ENCODE data around the gene PRMT2.
"Not testable (repeated sequence)": the region's sequence is repeated elsewhere in the genome, so short reads cannot be mapped to it uniquely, and the experiment has no call there.

Gene PRMT2

DNA sequence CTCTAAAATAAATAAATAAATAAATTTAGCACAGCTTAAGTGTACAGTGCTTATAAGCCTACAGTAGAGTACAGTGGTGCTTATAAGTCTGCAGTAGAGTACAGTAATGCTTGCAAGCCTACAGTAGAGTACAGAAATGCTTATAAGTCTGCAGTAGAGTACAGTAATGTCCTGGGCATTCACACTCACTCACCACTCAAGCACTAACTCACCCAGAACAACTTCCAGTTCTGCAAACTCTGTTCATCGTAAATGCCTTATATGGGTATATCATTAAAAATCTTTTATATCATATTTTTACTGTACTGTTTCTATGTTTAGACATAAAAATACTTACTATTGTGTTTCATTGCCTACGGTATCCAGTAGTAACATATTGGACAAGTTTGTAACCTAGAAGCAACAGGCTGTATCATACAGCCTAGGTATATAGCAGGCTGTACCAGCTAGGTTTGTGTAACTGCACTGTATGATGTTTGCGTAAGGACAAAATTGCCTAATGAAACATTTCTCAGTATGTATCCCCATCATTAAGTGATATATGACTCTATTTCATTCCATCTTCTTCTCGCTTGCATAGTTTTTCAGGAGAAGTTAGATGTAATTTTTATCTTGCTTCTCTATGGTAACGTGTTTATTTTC, 16.6 kb upstream of the PRMT2 start:
- no peak for DNase-seq

DNA sequence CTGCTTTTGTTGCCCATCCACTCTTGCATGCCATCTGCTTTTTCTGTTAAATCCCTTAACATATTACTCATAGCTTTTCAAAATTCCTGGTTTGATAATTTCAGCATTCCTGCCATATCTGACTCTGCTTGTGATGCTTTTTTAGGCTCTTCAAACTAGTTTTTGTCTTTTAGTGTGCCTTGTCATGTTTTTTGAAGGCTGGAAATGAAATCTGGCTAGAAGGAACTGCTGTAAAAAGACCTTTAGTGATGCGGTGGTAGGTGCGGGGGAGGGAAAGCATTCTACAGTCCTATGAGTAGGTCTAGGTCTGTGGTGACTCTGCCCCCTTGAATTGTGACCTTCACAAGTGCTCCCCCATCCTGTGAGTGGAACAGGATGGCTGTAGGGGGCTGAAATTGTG, 15.6 kb upstream of the PRMT2 start:
- no peak for DNase-seq

DNA sequence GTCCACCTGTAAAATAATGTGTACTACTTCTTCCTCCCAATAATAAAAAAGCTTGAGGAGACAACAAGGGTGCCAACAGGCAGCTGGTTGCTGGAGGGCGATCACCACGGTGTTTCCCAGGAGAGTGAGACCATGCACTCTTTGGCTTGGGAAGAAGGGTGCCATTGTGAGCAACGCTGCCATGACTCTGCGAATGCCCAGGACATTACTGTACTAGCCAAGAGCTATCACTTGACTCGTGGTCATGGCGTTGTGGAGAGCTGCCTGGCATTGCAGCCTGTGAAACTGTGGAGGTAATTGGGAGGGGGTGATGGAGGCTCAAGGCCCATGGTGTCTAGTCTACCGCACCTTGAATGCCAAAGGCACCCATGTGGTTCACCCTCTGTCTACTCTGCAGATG, 14.6 kb upstream of the PRMT2 start:
- no peak for DNase-seq

DNA sequence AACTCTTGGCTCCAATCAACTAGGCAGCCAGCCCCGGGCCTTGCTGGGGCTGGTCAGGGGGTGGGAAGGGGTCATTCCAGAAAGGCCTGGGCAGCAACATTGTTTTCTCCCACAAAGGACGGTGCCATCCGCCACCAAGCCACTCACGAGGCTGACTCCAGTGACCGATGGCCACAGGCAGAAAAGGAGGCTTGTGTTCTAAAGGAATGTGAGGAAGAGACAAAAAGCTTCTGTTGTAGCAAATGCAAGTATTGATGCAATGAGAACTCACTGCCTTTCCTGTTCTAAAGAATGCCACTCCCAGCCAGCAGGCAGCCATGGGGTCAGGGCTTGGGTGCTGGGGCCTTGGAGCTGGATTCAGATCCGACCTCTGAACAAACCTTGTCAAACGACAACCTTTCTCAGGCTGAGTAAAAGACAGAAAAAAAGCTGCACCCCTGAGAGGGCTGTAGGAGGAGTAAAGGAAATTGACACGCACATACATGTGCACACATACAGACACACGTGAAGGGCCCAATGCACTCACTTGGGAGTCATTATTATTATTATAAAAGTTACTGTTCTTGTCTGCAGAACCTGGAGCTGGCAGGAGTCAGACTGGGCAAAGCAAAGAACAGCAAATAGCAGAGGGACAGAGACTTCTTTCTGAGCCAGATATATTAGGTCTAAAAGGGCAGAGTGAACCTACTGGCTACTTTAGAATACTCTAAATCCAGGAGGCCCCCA, 13.9 kb upstream of the PRMT2 start:
- DNase-seq, result peak; percentile 28

DNA sequence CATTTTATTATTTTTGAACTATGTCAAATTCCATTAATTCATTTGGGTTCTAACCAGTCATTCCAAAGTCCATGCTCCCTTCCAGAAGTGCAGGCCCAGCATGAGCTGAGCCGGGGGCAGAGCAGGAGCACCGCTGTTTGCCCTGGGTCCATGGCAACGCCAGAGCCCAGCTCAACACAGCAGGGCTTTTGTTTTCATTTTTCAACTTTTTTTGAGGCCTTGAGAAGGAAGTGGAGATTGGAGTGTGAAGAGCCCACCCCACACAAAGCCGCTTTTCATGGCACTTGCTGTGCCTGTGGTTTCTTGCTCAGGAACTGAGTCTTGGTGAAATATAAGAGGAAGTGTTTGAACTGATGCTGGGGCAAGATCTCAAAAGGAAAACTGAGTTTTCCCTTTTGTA, 13.2 kb upstream of the PRMT2 start:
- peak; percentile 75 for DNase-seq

DNA sequence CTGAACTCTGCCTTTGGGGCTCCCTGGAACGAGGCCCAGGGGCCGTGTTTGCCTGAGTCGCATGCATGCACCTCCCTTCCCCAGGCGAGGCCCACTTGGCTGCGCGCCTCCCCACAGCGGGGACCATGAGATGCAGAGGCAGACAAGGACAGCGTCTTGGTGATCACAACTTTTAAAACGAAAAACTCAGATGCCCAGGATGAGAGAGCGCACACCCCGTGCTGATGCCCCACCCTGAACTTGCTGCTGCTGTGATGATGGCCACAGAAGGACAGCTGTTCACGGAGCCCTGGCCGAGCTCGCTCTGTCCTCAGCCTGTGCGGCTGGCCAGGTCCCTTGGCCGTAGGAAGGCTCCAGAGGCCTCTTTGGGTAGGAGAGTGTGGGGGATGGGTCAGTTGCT, 11.4 kb upstream of the PRMT2 start:
- DNase-seq, result no peak

DNA sequence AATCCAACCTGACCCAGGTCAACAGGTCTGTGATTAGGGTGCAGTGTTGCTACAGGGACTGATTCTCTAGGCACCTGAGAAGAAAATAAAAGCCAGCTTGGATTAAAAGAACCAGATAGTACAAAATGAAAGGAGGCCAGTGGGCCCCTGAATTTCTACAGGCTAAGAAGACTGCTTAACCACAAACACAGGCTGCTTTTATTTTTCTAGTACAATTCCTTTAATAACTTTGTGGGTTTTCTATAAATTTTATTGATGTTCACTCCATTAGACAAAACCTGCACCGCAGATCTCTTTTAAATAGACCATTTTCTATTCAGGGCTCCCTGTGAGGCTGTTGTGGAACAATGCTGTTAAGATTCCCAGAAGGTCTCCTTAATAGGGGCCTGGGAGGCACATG, 9.7 kb upstream of the PRMT2 start:
- no peak for DNase-seq

DNA sequence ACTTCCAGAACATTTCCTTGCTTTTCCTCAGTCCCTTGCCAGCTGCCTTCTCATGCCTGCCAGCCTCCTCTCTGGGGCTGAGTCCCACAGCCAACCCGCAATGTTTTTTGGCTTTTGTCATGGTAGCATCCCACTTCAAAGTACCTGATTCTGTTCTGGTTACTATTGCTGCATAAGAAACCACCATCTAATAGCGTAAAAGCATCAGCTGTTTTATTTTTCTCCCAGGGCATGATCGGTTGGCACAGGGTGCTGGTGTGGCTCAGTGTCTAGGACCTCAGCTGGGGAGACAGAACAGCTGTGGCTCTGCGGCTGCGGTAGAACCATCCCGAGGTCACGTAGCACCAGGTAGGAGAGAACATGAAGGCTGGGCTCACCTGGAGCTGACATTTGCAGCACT, 8.9 kb upstream of the PRMT2 start:
- peak; percentile 61 for DNase-seq

DNA sequence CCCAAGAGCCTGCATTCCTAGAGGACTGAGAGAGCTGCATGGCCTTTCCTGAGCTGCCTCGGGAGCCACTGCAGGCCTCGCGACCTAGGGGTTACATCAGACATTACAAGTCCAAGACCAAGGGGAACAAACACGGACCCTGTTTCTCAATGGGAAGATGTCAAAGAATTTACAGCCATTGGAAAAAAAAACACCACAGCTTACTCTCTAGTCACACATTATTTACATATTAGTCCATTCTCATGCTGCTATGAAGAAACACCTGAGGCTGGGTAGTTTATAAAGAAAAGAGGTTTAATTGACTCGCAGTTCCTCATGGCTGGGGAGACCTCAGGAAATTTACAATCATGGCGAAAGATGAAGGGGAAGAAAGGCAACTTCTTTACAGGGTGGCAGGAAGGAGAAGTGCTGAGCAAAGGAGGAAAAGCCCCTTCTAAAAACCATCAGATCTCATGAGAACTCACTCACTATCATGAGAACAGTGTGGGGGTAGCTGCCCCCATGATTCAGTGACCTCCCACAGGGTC, 8.4 kb upstream of the PRMT2 start:
- DNase-seq, result no peak

DNA sequence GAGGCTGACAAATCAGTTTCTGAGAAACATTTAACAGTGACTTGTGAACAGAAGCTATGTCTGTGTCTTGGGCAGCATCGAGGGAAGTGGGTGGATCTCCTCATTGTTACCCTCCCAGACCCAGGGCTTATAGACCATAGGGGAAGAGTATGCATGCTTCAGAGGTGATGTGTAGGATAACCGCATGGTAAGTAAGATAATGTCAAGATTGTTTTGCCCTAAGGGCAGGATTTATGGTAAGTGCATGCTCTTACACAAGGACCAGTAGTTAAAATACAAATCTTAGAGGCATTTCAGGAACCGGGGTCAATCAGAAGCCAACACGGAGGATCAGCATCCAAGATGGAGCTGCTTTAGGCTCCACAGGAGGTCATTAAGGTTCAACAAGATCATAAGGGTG, 7.7 kb upstream of the PRMT2 start:
- DNase-seq, result no peak

DNA sequence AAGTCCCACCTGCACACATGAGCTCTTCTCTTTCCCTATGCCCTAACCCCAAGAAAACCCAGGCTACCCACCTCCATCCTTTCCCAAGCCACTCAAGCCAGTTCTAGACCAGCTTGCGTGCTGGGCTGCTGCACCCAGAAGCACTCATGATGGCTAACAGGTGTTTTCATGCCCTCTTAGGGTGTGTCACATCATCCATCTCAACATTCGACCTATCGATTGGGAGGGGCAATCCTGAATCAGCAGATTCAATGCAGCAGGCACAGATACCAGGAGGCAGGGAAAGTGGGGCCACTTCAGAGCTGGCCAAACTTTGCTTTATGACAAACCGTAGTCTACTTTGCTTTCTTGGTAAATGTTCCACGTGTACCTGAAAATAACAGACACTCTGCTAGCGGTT, 6.6 kb upstream of the PRMT2 start:
- DNase-seq, result no peak

DNA sequence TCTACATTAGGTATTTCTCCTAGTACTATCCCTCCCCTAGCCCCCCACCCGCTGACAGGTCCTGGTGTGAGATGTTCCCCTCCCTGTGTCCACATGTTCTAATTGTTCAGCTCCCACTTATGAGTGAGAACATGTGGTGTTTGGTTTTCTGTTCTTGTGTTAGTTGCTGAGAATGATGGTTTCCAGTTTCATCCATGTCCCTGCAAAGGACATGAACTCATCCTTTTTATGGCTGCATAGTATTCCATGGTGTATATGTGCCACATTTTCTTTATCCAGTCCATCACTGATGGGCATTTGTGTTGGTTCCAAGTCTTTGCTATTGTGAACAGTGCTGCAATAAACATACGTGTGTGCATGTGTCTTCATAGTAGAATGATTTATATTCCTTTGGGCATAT, 4.6 kb upstream of the PRMT2 start:
- not testable (repeated sequence) for DNase-seq

DNA sequence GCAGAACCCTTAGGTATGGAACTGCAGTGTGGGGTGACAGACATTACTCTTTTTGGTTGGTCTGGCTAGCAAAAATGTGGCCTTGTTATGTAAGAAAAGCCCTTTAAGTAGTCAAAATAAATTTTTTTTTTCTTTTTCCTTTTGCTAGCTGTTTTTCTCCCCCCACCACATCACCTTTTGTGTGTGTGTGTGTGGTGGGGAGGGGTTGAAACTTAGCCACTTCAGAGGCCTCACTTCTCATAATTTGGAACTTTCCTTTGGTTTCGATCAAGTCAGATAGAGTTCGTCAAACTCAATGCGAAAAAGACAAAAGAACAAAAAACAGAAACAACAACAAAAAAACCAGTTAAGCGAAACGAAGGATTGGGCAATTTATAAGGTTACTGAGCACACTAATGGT, 1.9 kb upstream of the PRMT2 start:
- peak; percentile 68 for DNase-seq

DNA sequence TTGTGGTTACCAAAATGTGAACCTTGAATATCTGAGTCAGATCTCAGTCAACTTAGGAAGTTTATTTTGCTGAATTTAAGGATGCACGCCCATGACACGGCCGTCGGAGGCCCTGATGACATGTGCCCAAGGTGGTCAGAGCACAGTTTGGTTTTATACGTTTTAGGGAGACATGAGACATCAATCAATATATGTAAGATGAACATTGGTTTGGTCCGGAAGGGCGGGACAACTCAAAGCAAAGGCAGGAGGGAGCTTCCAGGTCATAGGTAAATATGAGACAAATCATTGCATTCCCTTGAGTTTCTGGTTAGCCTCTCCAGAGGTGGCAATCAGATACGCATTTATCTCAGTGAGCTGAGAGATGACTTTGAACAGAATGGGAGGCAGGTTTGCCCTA, 1.0 kb upstream of the PRMT2 start:
- peak; percentile 17 for DNase-seq

DNA sequence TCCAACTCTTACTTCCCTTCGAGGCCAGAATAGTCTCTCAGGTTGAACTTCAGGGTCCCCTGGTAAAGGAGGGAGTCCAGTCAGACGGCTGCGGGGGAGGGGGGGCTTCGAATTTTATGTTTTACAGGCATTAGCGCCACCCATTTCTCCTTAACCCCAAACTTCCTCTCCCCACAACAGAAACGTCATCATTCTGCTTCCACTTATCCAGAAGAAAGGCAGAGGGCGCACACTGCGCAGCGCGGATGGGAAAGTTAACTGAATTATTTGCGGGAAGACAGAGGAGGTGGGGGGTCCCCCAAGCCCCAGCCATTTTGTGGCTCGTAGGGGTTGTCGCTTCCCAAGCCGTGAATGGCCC, 529 bp upstream of the PRMT2 start:
- DNase-seq, result peak; percentile 74

DNA sequence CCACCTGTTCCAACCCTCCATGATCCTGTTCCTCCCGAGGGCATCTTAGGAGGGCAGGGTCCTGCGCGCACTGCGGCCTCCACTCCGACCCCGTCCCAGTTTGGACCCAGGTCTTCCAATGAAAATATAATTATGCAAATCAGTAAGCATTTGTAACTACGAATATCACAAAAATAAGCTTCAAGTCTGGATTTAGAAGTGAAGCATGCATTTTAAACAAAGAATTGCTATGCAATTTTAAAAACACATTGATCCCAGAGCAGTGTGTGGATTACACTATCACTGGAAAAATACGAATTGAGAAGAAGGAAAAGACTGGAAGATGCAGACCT, 673 bp downstream of the PRMT2 start:
- DNase-seq, result no peak

DNA sequence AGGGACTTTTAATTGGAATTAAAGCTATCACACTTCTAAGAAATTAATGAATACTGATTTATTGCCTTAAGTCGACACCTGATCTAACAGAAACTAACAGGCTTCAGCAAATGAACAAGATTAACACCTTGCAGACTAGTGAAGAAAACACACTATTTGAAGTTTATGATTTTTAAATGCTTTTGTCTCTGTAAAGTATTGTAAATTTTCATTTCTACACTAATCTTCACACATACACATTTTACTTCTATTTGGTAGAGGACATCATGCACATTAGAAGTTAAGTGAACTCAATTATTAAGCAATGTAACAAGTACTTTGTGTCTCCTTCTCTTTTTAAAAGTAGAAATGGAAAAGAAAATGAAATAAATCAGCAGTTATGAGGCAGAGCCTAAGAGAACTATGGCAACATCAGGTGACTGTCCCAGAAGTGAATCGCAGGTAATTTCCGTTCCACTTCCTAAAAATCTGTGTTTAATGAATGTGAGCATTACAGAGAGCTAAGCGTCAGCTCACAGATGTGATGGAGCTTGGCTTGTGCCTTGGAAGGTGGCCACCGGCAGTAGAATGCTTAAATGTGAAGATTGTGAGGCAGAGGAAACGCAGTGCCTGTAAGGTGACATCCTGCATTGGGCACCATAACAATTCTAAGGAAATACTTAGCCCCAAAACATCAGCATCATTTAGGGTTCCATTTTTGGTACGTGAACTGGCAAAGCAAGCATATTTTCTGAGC, 1.2 kb downstream of the PRMT2 start:
- DNase-seq, result peak; percentile 33

DNA sequence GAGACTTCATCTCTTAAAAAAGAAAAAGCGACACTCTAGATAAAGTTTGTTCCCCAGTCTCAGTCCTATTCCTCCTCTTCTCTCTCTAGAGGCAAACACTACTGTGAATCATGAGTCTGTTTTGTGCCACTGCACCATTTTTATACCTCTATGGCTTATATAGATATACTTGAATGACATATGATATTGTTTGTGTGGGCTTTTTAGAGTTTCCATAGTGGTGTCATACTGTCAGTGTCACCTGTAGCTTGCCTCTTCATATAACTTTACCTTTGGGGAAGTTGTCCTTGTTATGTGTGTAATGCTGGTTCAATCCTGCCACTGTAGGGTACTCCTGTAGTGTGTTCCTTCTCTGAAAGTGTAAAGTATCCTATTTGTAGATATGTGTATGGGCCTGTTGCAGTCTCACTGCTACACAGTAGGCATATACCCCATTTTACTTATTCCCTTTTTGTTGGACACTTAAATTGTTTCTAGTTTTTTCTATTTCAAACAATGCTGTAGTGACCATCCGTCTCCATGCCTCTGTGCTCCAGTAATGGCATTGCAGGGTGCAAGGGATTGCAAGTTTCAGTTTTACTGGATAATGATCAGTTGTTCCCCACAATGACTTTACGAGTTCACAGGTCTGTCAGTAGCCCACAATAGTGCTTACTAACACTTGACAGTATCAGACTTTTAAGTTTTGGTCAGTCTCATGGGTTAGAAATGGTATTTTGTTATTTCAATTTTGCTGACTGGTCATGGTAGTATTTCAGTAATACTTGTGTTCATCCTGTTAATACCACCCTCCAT, 2.7 kb downstream of the PRMT2 start:
- DNase-seq, result no peak

DNA sequence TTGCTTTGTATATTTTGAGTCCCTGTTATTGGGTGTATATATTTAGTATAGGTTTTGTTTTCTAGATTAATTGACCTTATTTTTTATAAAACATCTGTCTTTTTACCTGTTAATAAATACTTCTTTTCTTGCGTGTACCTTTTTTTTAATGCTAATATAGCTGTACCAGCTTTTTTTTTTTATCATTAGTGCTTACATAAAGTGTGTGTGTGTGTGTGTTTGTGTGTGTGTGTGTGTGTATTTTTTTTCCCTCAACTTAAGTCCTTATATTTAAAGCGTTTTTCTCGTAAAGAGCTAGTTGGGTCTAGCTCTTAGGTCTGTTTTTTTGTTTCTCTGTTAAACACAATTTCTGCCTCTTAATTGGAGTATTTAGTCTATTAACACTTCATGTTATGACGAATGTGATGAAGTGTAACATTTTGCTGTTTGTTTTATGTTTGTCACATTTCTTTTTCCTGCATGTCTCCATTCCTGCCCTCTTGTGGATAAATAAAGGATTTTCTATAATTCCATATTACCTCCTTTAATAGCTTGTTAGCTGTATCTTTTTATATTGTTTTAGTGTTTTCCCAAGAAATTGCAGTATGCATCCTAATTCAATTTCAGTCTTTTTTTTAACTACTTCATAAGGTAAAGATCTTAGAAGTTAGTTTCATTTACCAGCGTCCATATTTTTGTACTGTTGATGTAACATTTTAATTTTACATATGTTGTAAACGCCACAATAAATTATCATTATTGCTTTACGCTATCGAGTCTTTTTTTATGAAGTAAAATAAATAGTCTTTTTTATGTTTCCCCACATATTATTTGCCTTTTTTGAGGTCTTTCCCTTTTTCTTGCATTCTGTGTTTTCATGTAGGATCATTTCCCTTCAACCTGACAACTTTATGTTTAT, 4.3 kb downstream of the PRMT2 start:
- DNase-seq, result peak; percentile 45

DNA sequence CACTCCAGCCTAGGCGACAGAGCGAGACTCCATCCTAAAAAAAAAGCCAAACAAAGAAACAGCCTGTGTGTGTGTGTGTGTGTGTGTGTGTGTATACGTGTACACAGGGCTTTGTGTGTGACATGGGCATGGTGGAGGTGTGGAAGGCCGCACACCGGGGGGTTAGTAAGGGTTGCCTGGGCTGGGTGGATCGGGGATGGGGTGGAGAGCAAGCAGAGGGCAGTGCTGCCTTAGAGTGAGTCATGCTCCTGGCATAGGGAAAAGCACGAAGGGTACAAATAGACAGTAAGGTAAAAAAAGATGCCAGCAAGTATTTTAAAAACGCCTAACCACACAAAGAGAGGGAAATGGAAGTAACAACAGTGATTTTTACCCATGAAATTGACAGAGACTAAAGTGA, 6.2 kb downstream of the PRMT2 start:
- DNase-seq, result no peak

DNA sequence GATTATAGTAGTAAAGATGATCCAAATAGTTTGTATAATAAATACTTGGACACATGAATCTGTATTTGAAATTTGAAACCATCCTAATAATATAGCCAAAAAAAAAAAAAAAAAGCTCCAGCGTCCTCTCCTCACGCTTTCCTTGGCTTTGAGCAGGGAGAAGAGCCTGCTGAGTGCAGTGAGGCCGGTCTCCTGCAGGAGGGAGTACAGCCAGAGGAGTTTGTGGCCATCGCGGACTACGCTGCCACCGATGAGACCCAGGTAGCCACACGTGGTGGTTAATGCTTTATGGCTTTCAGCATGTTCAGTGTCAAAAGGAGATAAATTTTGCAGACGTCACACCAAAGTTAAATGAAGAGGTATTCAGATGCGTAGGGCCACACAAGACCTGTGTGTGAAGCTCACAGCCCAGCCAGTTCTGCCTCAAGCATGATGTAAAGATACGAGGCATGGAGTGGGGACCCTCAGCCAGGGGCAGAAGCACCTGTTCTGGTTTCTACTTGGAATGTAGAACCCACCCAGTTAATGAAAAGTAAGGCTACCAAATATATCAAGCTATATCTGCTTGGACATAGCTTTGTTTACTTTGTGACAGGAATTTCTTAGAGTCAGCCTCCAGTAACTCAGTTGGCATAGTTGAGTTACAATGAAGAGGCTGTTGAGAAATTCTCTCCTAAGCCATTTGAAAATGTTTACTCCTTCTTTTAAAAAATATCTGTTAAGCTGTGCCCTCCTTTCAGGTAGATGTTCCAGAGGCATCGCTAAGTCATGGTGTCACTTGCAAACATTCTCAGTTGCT, 8.1 kb downstream of the PRMT2 start:
- DNase-seq, result no peak

DNA sequence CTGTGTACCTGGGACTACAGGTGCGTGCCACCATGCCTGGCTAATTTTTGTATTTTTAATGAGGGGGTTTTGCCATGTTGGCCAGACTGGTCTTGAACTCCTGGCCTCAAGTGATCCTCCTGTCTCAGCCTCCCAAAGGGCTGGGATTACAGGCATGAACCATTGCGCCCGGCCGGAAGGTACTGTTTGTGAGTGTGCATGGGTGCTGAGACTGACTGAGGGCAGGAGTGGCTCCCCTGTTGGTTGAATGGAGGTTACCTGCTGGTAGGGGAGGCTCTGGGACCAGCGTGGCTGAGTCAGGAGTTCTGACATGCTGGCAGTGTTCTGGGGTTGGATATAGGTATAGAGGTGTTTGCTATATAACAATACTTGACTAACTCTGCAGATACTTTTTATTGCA, 10.4 kb downstream of the PRMT2 start:
- no peak for DNase-seq
